Activated CD4-positive, alpha-beta T cell treated with anti-CD3 and anti-CD28 coated beads, Interleukin-2, amount 10 ng/mL, durations not matched to agents 7 days and 5 days (primary cell): ENCODE data around the gene CFAP90. TPM values are rescaled to one million over a fixed set of nuclear protein-coding genes. Genes with fewer than 3 reads are reported as not detected.

Source experiments
- CTCF ChIA-PET: fragments of 350-600 bp; sonication (Branson Sonifier 250); formaldehyde crosslinking; loops from one replicate; lab custom pipeline; 2021; ENCODE audit warnings: antibody characterized with exemption; lab: Charles Lee
- POLR2A ChIA-PET: fragments of 350-600 bp; sonication (Branson Sonifier 250); formaldehyde crosslinking; loops from one replicate; lab custom pipeline; 2021; ENCODE audit warnings: antibody characterized with exemption; lab: Charles Lee
- DNase-seq: peaks from one replicate; pipeline ENCODE4 v3.0.0-alpha.2; 2020
- H3K27ac Mint-ChIP-seq: one replicate; pipeline ENCODE4 v1.8.0; 2021; ENCODE audit warnings: mild to moderate bottlenecking, moderate library complexity, mixed read lengths
- H3K27me3 Mint-ChIP-seq: one replicate; pipeline ENCODE4 v1.8.0; 2021; ENCODE audit warnings: mixed read lengths
- H3K36me3 Mint-ChIP-seq: one replicate; pipeline ENCODE4 v1.8.0; 2021; ENCODE audit warnings: low read depth, mixed read lengths
- H3K4me1 Mint-ChIP-seq: one replicate; pipeline ENCODE4 v1.8.0; 2021; ENCODE audit warnings: mixed read lengths
- H3K4me3 Mint-ChIP-seq: one replicate; pipeline ENCODE4 v1.8.0; 2021; ENCODE audit warnings: mild to moderate bottlenecking, moderate library complexity, mixed read lengths
- H3K9me3 Mint-ChIP-seq: one replicate; pipeline ENCODE4 v1.8.0; 2021; ENCODE audit warnings: mixed read lengths
- total RNA-seq, 2 experiments: library from RNA; stranded (reverse); gene quantifications; one replicate each; pipeline ENCODE4 v1.2.3, GENCODE V29; 2021

Gene CFAP90
- total RNA-seq, 2 experiments from 2014 or later: not detected

GRCh38 chr5:7813007-7813406 lies 37.9 kb downstream of the CFAP90 start:
- CTCF ChIA-PET: no interaction called here
- Mint-ChIP-seq H3K27me3 (peaks cover 20% of the 10 kb centered on the region), H3K36me3 (no peaks in the 10 kb centered on the region), H3K4me1 (no peaks in the 10 kb centered on the region), H3K9me3 (no peaks in the 10 kb centered on the region), H3K4me3 (no peak overlapping the region), H3K27ac (no peak overlapping the region)
- DNase-seq: no peak
- POLR2A ChIA-PET: no interaction called here

GRCh38 chr5:7811715-7812114 lies 39.2 kb downstream of the CFAP90 start:
- Mint-ChIP-seq H3K4me1 (no peaks in the 10 kb centered on the region), H3K4me3 (no peak overlapping the region), H3K27me3 (peaks cover 19% of the 10 kb centered on the region), H3K36me3 (no peaks in the 10 kb centered on the region), H3K27ac (no peak overlapping the region), H3K9me3 (no peaks in the 10 kb centered on the region)
- ChIA-PET CTCF (interaction anchor here (0.7 kb wide), 1 partner anchor 16 kb away, joined by 3 read pairs; no protein-coding TSS in a partner anchor), POLR2A (no interaction called here)
- no peak for DNase-seq

GRCh38 chr5:7808998-7809397 lies 41.9 kb downstream of the CFAP90 start:
- DNase-seq: no peak
- H3K4me3 Mint-ChIP-seq: no peak overlapping the region
- ChIA-PET POLR2A (no interaction called here), CTCF (no interaction called here)
- H3K4me1 Mint-ChIP-seq: no peaks in the 10 kb centered on the region
- H3K27ac Mint-ChIP-seq: no peak overlapping the region
- H3K36me3 Mint-ChIP-seq: no peaks in the 10 kb centered on the region
- peaks cover 11% of the 10 kb centered on the region for H3K27me3 Mint-ChIP-seq
- H3K9me3 Mint-ChIP-seq: no peaks in the 10 kb centered on the region

GRCh38 chr5:7805379-7805778 lies 45.6 kb downstream of the CFAP90 start:
- no peak for DNase-seq
- CTCF ChIA-PET: no interaction called here
- Mint-ChIP-seq H3K36me3 (no peaks in the 10 kb centered on the region), H3K9me3 (no peaks in the 10 kb centered on the region), H3K27me3 (peaks cover 5% of the 10 kb centered on the region), H3K4me3 (no peak overlapping the region), H3K27ac (no peak overlapping the region), H3K4me1 (no peaks in the 10 kb centered on the region)
- POLR2A ChIA-PET: no interaction called here

GRCh38 chr5:7803937-7804336 lies 47.0 kb downstream of the CFAP90 start:
- Mint-ChIP-seq H3K4me1 (no peaks in the 10 kb centered on the region), H3K36me3 (no peaks in the 10 kb centered on the region), H3K27me3 (no peaks in the 10 kb centered on the region), H3K9me3 (no peaks in the 10 kb centered on the region), H3K27ac (no peak overlapping the region), H3K4me3 (no peak overlapping the region)
- ChIA-PET CTCF (no interaction called here), POLR2A (interaction anchor here (0.6 kb wide), 1 partner anchor 42 kb away, joined by 3 read pairs; no protein-coding TSS in a partner anchor)
- DNase-seq: no peak

GRCh38 chr5:7802855-7803254 lies 48.1 kb downstream of the CFAP90 start:
- Mint-ChIP-seq H3K9me3 (no peaks in the 10 kb centered on the region), H3K27ac (no peak overlapping the region), H3K36me3 (no peaks in the 10 kb centered on the region), H3K4me1 (no peaks in the 10 kb centered on the region), H3K4me3 (no peak overlapping the region), H3K27me3 (no peaks in the 10 kb centered on the region)
- no peak for DNase-seq
- ChIA-PET POLR2A (no interaction called here), CTCF (no interaction called here)

- POLR2A ChIA-PET: no interaction called here
- CTCF ChIA-PET: no interaction called here
- H3K27me3 Mint-ChIP-seq: no peaks in the 10 kb centered on the region
Observed at GRCh38 chr5:7801891-7802614, 48.9 kb downstream of the CFAP90 start.

GRCh38 chr5:7795306-7795705 lies 55.6 kb downstream of the CFAP90 start:
- H3K4me3 Mint-ChIP-seq: no peak overlapping the region
- POLR2A ChIA-PET: no interaction called here
- no peaks in the 10 kb centered on the region for H3K4me1 Mint-ChIP-seq
- H3K27me3 Mint-ChIP-seq: no peaks in the 10 kb centered on the region
- no peak for DNase-seq
- H3K36me3 Mint-ChIP-seq: no peaks in the 10 kb centered on the region
- H3K27ac Mint-ChIP-seq: no peak overlapping the region
- no peaks in the 10 kb centered on the region for H3K9me3 Mint-ChIP-seq
- CTCF ChIA-PET: no interaction called here

More at GRCh38 chr5:7801891-7802614, 48.9 kb downstream of the CFAP90 start:
- Mint-ChIP-seq H3K9me3 (no peaks in the 10 kb centered on the region), H3K27ac (no peak overlapping the region), H3K4me3 (no peak overlapping the region), H3K36me3 (no peaks in the 10 kb centered on the region), H3K4me1 (no peaks in the 10 kb centered on the region)
- no peak for DNase-seq

GRCh38 chr5:7794823-7795222 lies 56.1 kb downstream of the CFAP90 start:
- POLR2A ChIA-PET: no interaction called here
- Mint-ChIP-seq H3K27me3 (no peaks in the 10 kb centered on the region), H3K4me1 (no peaks in the 10 kb centered on the region), H3K4me3 (no peak overlapping the region), H3K36me3 (no peaks in the 10 kb centered on the region), H3K9me3 (no peaks in the 10 kb centered on the region), H3K27ac (no peak overlapping the region)
- DNase-seq: no peak
- CTCF ChIA-PET: no interaction called here

- H3K4me3 Mint-ChIP-seq: no peak overlapping the region
- H3K27me3 Mint-ChIP-seq: no peaks in the 10 kb centered on the region
- no peaks in the 10 kb centered on the region for H3K4me1 Mint-ChIP-seq
- no peak for DNase-seq
- no peaks in the 10 kb centered on the region for H3K36me3 Mint-ChIP-seq
- no peaks in the 10 kb centered on the region for H3K9me3 Mint-ChIP-seq
- ChIA-PET POLR2A (no interaction called here), CTCF (interaction anchor here (1.0 kb wide), 1 partner anchor 22 kb away, joined by 3 read pairs; no protein-coding TSS in a partner anchor)
- no peak overlapping the region for H3K27ac Mint-ChIP-seq
Observed at GRCh38 chr5:7794311-7794710, 56.6 kb downstream of the CFAP90 start.

GRCh38 chr5:7793895-7794294 lies 57.0 kb downstream of the CFAP90 start:
- no peaks in the 10 kb centered on the region for H3K36me3 Mint-ChIP-seq
- no peak for DNase-seq
- H3K4me1 Mint-ChIP-seq: no peaks in the 10 kb centered on the region
- no peak overlapping the region for H3K4me3 Mint-ChIP-seq
- H3K27me3 Mint-ChIP-seq: no peaks in the 10 kb centered on the region
- no peaks in the 10 kb centered on the region for H3K9me3 Mint-ChIP-seq
- H3K27ac Mint-ChIP-seq: no peak overlapping the region
- POLR2A ChIA-PET: no interaction called here
- CTCF ChIA-PET: interaction anchor here (1.0 kb wide), 1 partner anchor 22 kb away, joined by 3 read pairs; no protein-coding TSS in a partner anchor

GRCh38 chr5:7789567-7789966 lies 61.4 kb downstream of the CFAP90 start:
- no peak for DNase-seq
- Mint-ChIP-seq H3K4me1 (no peaks in the 10 kb centered on the region), H3K36me3 (no peaks in the 10 kb centered on the region), H3K9me3 (no peaks in the 10 kb centered on the region), H3K4me3 (no peak overlapping the region), H3K27ac (no peak overlapping the region), H3K27me3 (peaks cover 10% of the 10 kb centered on the region)
- ChIA-PET CTCF (no interaction called here), POLR2A (no interaction called here)

- H3K27ac Mint-ChIP-seq: no peak overlapping the region
- no peak for DNase-seq
- no peaks in the 10 kb centered on the region for H3K4me1 Mint-ChIP-seq
- CTCF ChIA-PET: no interaction called here
- H3K9me3 Mint-ChIP-seq: no peaks in the 10 kb centered on the region
- no peaks in the 10 kb centered on the region for H3K36me3 Mint-ChIP-seq
- H3K4me3 Mint-ChIP-seq: no peak overlapping the region
- POLR2A ChIA-PET: no interaction called here
- peaks cover 25% of the 10 kb centered on the region for H3K27me3 Mint-ChIP-seq
Observed at GRCh38 chr5:7787770-7788169, 63.2 kb downstream of the CFAP90 start.
